AG04449 (cell line): Measurements from ENCODE around the gene ADGRA3.

ENCODE experiments used
- CTCF ChIA-PET: fragments of 350-600 bp; formaldehyde crosslinking; extraction: SDS; loops from one replicate; lab custom pipeline; 2021; ENCODE audit warnings: antibody characterized with exemption; lab: Yijun Ruan, JAX
- POLR2A ChIA-PET: fragments of 400-600, 350-600 bp; formaldehyde crosslinking; extraction: SDS; loops from one replicate; lab custom pipeline; 2020; ENCODE audit warnings: antibody characterized with exemption, inconsistent platforms; lab: Yijun Ruan, JAX
- DNase-seq: peaks from one replicate; pipeline ENCODE4 v3.0.0-alpha.2; 2010; ENCODE audit warnings: low read depth, low spot score
- H3K4me3 ChIP-seq: 2 replicates; pipeline ENCODE4 v1.5.1; 2011; ENCODE audit warnings: low read depth, mild to moderate bottlenecking, control low read depth, low read length
- CTCF ChIP-seq: IDR thresholded peaks from one replicate; pipeline ENCODE4 v1.5.1; 2011; ENCODE audit warnings: mild to moderate bottlenecking, moderate library complexity, low read length, control low read depth, inconsistent platforms; ENCODE audit not compliant: insufficient read depth; ENCODE audit errors: missing control alignments

ADGRA3 gene

DNA sequence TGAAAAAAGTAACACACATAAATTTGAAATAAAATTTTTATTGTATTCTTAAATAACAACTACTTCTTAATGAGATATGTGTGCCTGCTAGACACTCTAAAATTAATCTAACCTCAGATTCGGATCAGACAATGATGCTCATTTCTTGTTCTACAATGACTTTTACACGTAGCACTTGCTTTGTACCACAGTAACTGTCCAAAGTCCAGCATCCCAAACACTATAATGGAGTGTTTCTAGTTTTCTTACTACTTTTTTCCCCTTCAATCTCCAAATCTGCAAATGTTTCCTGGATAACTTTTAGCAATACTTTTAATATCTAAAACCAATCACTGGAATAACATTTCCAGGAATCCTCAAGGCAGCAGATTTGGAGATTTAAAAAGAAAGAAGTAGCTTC is 75.9 kb downstream of the ADGRA3 start:
- DNase-seq, result no peak
- CTCF ChIA-PET, result interaction anchor here (1.2 kb wide), 1 partner anchor 651 kb away, joined by 5 read pairs; no protein-coding TSS in a partner anchor
- no peak overlapping the region for H3K4me3 ChIP-seq
- POLR2A ChIA-PET, result no interaction called here
- TF ChIP-seq CTCF, result no peak

- no peak for DNase-seq
- no peak overlapping the region for H3K4me3 ChIP-seq
- ChIA-PET POLR2A (no interaction called here), CTCF (interaction anchor here (0.6 to 2.2 kb wide), 18 partner anchors 9 to 646 kb away, joined by 3 to 21 read pairs (median 4); no protein-coding TSS in a partner anchor)
- TF ChIP-seq CTCF, result no peak
Observed at GRCh38 chr4:22435652-22436051, 80.2 kb downstream of the ADGRA3 start.

DNA sequence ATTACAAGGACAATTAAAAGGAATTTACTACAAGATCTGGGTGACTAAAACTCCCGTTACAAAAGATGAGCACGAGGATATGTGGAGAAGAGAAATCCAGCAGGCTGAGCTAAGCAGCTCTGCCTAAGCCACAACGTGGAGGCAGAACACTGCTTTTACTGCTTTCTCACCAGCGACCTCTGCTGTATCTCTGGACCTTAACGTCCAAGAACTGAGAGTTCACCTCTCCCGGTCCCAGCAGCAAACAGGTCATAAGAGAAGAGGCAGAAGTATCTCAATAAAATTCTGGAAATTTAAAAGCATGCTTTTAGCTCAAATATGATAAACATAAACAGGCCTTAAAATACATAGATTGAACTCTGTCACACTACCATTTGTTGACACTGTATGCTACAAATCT is 81.0 kb downstream of the ADGRA3 start:
- H3K4me3 ChIP-seq, result no peak overlapping the region
- TF ChIP-seq CTCF, result peak; percentile 62
- ChIA-PET POLR2A (no interaction called here), CTCF (interaction anchor here (0.6 to 2.2 kb wide), 22 partner anchors 8 to 645 kb away, joined by 3 to 21 read pairs (median 4); no protein-coding TSS in a partner anchor)
- no peak for DNase-seq

- POLR2A ChIA-PET, result no interaction called here
- CTCF ChIA-PET, result no interaction called here
- TF ChIP-seq CTCF, result no peak
Observed at GRCh38 chr4:22430626-22431025, 85.2 kb downstream of the ADGRA3 start.

DNA sequence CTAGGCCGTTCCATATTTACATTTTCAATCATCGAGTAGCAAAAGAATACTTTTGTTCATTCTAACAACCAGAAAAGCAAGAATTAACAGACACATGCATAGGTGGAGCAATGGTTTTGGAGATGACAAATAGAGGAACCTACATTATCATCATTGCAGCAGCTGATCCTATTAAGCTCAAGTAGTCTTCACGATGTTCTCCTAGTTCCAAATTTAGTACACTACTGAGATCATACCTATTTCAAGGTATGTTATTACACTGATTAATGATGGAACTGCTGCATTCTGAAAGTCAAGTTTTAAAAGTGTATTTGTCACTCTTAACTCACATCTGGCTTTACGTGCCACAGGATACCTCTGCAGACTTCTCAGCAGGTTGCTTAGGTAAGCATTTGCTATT is 87.4 kb downstream of the ADGRA3 start:
- TF ChIP-seq CTCF, result no peak
- DNase-seq, result no peak
- CTCF ChIA-PET, result interaction anchor here (2.1 kb wide), 1 partner anchor 18 kb away, joined by 8 read pairs; no protein-coding TSS in a partner anchor
- POLR2A ChIA-PET, result no interaction called here
- no peak overlapping the region for H3K4me3 ChIP-seq

More at GRCh38 chr4:22430626-22431025, 85.2 kb downstream of the ADGRA3 start:
- H3K4me3 ChIP-seq, result no peak overlapping the region
- DNase-seq, result no peak

GRCh38 chr4:22427675-22428074 is 88.2 kb downstream of the ADGRA3 start:
- CTCF ChIA-PET, result interaction anchor here (0.6 to 1.4 kb wide), 3 partner anchors 17 to 70 kb away, joined by 3 to 4 read pairs (median 3); no protein-coding TSS in a partner anchor
- POLR2A ChIA-PET, result interaction anchor here (0.9 kb wide), 1 partner anchor 74 kb away, joined by 4 read pairs; no protein-coding TSS in a partner anchor
- H3K4me3 ChIP-seq, result no peak overlapping the region
- TF ChIP-seq CTCF, result no peak
- no peak for DNase-seq
